PC-9 (cell line): Measurements from ENCODE around the gene JARID2. TPM values are rescaled to one million over a fixed set of nuclear protein-coding genes. Genes with fewer than 3 reads are reported as not detected.

Source experiments
- BruUV-seq: library from RNA; stranded (reverse); fragments of 400-500 nt; replicated peaks from 2 replicates; lab custom pipeline; 2021; lab: Mats Ljungman, UMichigan
- CTCF ChIA-PET: fragments of 300-600 bp; sonication (Branson Sonifier 250); formaldehyde crosslinking; loops from one replicate; lab custom pipeline; 2022; ENCODE audit warnings: antibody characterized with exemption; lab: Charles Lee
- POLR2A ChIA-PET: fragments of 300-600 bp; sonication (Branson Sonifier 250); formaldehyde crosslinking; loops from one replicate; lab custom pipeline; 2022; ENCODE audit warnings: antibody characterized with exemption; ENCODE audit not compliant: unreplicated experiment; lab: Charles Lee
- DNase-seq, 2 experiments: peaks; one replicate each; pipeline versions ENCODE4 v3.0.0 to v3.0.0-alpha.2; 2015 to 2022; ENCODE audit warnings: mixed read lengths in 1 of 2
- H2AFZ ChIP-seq: fragments of 200-600 bp; sonication (generic); 2 replicates; pipeline ENCODE4 v1.8.1; 2017; ENCODE audit warnings: antibody characterized with exemption
- H3F3A ChIP-seq: fragments of 200-600 bp; sonication (generic); 2 replicates; pipeline ENCODE4 v1.8.1; 2017; ENCODE audit warnings: antibody characterized with exemption, mild to moderate bottlenecking, low read depth; ENCODE audit not compliant: insufficient read depth
- H3K27ac ChIP-seq: fragments of 200-600 bp; sonication (generic); 2 replicates; pipeline ENCODE4 v1.6.1; 2016; ENCODE audit warnings: mixed run types
- H3K27me3 ChIP-seq: fragments of 200-600 bp; sonication (generic); 2 replicates; pipeline ENCODE4 v1.6.1; 2016; ENCODE audit warnings: low read depth, mixed run types; ENCODE audit not compliant: insufficient read depth
- H3K36me3 ChIP-seq: fragments of 200-600 bp; sonication (generic); 2 replicates; pipeline ENCODE4 v1.6.1; 2016; ENCODE audit warnings: low read depth, mixed run types
- H3K4me1 ChIP-seq: fragments of 200-600 bp; sonication (generic); replicated peaks from 2 replicates; pipeline ENCODE4 v1.6.1; 2016; ENCODE audit warnings: mixed run types; ENCODE audit not compliant: insufficient read depth
- H3K4me2 ChIP-seq: fragments of 200-600 bp; sonication (generic); 2 replicates; pipeline ENCODE4 v1.6.1; 2017; ENCODE audit warnings: mixed run types
- H3K4me3 ChIP-seq: fragments of 200-600 bp; sonication (generic); 2 replicates; pipeline ENCODE4 v1.6.1; 2016; ENCODE audit warnings: mixed run types
- H3K79me2 ChIP-seq: fragments of 200-600 bp; sonication (generic); 2 replicates; pipeline ENCODE4 v1.6.1; 2017; ENCODE audit warnings: low read depth, mixed run types
- H3K9me2 ChIP-seq: fragments of 200-600 bp; sonication (generic); 2 replicates; pipeline ENCODE4 v1.8.1; 2017; ENCODE audit warnings: mild to moderate bottlenecking; ENCODE audit not compliant: insufficient read depth
- H3K9me3 ChIP-seq: fragments of 200-600 bp; sonication (generic); 2 replicates; pipeline ENCODE4 v1.8.1; 2016; ENCODE audit warnings: low read depth; ENCODE audit not compliant: insufficient read depth
- H4K20me1 ChIP-seq: fragments of 200-600 bp; sonication (generic); 2 replicates; pipeline ENCODE4 v1.8.1; 2017; ENCODE audit not compliant: insufficient read depth
- EZH2 ChIP-seq: fragments of 200-600 bp; sonication (generic); IDR thresholded peaks from 2 replicates; pipeline ENCODE4 v1.8.0; 2017; ENCODE audit warnings: antibody characterized with exemption, low read depth
- intact Hi-C: fragments of 100-400 bp; cut with micrococcal nuclease; formaldehyde crosslinking; loops from one replicate; pipeline ENCODE4 v1.10.0; 2022; ENCODE audit not compliant: unreplicated experiment
- total RNA-seq: library from RNA; stranded (reverse); gene quantifications from 2 replicates; pipeline ENCODE4 v1.2.3, GENCODE V29; 2021
- TF ChIP-seq, protein P1 (sequence below): fragments of 200-600 bp; sonication (generic); conservative IDR thresholded peaks from 2 replicates; pipeline ENCODE4 v1.6.1; 2017; ENCODE audit warnings: mixed run types, antibody characterized with exemption, mild to moderate bottlenecking, moderate library complexity

JARID2 gene
- total RNA-seq, 1 experiment from 2014 or later = 35.0 TPM

DNA sequence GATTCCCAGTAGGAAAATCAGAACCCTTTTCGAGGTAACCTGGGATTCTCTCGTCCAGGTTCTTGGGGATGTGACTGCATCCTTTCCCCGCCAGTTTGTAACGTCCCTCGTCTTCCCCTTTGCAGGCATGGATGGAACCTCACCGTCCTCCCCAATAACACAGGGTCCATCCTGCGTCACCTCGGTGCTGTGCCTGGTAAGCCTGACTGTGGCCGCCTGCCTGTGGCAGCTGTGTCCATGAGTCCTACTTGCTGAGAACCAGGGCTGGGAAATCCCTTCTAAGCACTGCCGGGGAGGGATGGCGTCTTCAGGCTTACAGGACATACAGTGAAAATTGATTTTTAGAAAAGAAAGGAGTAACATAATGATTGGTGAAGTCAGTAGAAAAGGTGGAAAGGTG is 261.4 kb downstream of the JARID2 start:
- H3K9me3 ChIP-seq = no peaks in the 10 kb centered on the region
- no peaks in the 10 kb centered on the region for H3K4me1 ChIP-seq
- H2AFZ ChIP-seq = no peak overlapping the region
- no peak overlapping the region for H3K4me3 ChIP-seq
- no peaks in the 10 kb centered on the region for H3K9me2 ChIP-seq
- TF ChIP-seq EZH2 = no peak
- TF ChIP-seq, protein P1, sequence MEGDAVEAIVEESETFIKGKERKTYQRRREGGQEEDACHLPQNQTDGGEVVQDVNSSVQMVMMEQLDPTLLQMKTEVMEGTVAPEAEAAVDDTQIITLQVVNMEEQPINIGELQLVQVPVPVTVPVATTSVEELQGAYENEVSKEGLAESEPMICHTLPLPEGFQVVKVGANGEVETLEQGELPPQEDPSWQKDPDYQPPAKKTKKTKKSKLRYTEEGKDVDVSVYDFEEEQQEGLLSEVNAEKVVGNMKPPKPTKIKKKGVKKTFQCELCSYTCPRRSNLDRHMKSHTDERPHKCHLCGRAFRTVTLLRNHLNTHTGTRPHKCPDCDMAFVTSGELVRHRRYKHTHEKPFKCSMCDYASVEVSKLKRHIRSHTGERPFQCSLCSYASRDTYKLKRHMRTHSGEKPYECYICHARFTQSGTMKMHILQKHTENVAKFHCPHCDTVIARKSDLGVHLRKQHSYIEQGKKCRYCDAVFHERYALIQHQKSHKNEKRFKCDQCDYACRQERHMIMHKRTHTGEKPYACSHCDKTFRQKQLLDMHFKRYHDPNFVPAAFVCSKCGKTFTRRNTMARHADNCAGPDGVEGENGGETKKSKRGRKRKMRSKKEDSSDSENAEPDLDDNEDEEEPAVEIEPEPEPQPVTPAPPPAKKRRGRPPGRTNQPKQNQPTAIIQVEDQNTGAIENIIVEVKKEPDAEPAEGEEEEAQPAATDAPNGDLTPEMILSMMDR = no peak
- DNase-seq = no peak
- H3K36me3 ChIP-seq = no peaks in the 10 kb centered on the region; the same call in 1 of the 2 replicates
- H3K4me2 ChIP-seq = no peak overlapping the region
- ChIA-PET CTCF (no interaction called here), POLR2A (no interaction called here)
- no TSS peak for BruUV-seq
- H4K20me1 ChIP-seq = peaks cover 6% of the 10 kb centered on the region
- H3F3A ChIP-seq = no peaks in the 10 kb centered on the region
- no peaks in the 10 kb centered on the region for H3K27me3 ChIP-seq
- intact Hi-C loops = no loop called here
- no peak overlapping the region for H3K27ac ChIP-seq
- H3K79me2 ChIP-seq = no peaks in the 10 kb centered on the region

DNA sequence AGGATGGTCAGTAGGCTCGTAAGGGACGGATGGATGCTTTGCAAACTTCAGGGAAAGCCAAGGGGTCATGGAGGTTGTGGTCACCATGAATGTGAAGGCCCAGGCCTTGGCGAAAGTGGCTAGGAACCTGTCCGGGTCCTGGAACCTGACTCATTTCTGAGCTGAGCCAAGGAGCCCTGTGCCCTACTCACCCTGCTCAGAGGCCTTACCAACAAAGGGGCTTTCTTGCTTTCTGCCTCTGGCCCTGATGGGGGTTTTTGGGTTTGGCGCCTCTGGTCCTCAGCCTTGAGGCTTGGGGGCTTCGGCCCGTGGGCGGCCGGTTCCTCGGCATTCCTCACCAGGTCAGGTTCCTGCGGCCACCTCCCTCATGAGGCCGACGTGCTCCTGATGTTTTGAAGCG is 261.9 kb downstream of the JARID2 start:
- POLR2A ChIA-PET = no interaction called here
- no peaks in the 10 kb centered on the region for H3K27me3 ChIP-seq
- no peaks in the 10 kb centered on the region; the same call in 1 of the 2 replicates for H3K36me3 ChIP-seq
- H4K20me1 ChIP-seq = peaks cover 6% of the 10 kb centered on the region
- no peaks in the 10 kb centered on the region for H3K4me1 ChIP-seq
- H2AFZ ChIP-seq = no peak overlapping the region
- H3K9me3 ChIP-seq = no peaks in the 10 kb centered on the region
- H3K9me2 ChIP-seq = no peaks in the 10 kb centered on the region
- no peaks in the 10 kb centered on the region for H3F3A ChIP-seq
- DNase-seq = no peak
- CTCF ChIA-PET = no interaction called here
- no peak for TF ChIP-seq EZH2
- TF ChIP-seq, protein P1 = no peak
- H3K27ac ChIP-seq = no peak overlapping the region
- H3K4me3 ChIP-seq = no peak overlapping the region
- H3K79me2 ChIP-seq = no peaks in the 10 kb centered on the region
- BruUV-seq = no TSS peak
- intact Hi-C loops = no loop called here
- no peak overlapping the region for H3K4me2 ChIP-seq

DNA sequence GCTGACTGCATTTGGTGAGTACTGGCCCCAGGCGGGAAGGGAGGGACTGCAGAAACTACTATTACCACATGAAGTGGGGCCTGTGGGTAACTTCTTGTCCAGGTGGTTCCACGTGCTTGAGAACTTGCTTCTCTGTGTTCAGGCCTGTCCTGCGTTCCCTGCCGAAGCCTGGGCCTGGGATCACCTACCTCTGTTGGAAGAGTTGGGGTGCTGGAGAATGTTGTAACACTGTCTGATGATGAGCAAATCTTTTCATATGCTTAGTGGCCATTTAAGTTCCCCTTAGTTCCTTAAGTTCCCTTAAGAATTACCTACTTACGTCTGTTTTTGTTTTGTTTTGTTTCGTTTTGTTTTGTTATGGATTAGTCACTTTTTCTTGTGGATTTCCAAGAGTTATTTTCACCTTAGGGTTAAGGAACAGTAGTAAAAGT is 262.6 kb downstream of the JARID2 start:
- no peaks in the 10 kb centered on the region for H3K79me2 ChIP-seq
- no TSS peak for BruUV-seq
- no peak overlapping the region for H3K4me2 ChIP-seq
- H3K9me2 ChIP-seq = no peaks in the 10 kb centered on the region
- no peaks in the 10 kb centered on the region; the same call in 1 of the 2 replicates for H3K36me3 ChIP-seq
- TF ChIP-seq EZH2 = no peak
- TF ChIP-seq, protein P1 = no peak
- no peak overlapping the region for H3K27ac ChIP-seq
- intact Hi-C loops = no loop called here
- no peak for DNase-seq
- H3F3A ChIP-seq = no peaks in the 10 kb centered on the region
- H3K27me3 ChIP-seq = no peaks in the 10 kb centered on the region
- no peaks in the 10 kb centered on the region for H3K4me1 ChIP-seq
- no peak overlapping the region for H2AFZ ChIP-seq
- POLR2A ChIA-PET = no interaction called here
- no peak overlapping the region for H3K4me3 ChIP-seq
- CTCF ChIA-PET = no interaction called here
- peaks cover 6% of the 10 kb centered on the region for H4K20me1 ChIP-seq
- no peaks in the 10 kb centered on the region for H3K9me3 ChIP-seq
